ENCODE measurements around the gene TBX4.

DNA sequence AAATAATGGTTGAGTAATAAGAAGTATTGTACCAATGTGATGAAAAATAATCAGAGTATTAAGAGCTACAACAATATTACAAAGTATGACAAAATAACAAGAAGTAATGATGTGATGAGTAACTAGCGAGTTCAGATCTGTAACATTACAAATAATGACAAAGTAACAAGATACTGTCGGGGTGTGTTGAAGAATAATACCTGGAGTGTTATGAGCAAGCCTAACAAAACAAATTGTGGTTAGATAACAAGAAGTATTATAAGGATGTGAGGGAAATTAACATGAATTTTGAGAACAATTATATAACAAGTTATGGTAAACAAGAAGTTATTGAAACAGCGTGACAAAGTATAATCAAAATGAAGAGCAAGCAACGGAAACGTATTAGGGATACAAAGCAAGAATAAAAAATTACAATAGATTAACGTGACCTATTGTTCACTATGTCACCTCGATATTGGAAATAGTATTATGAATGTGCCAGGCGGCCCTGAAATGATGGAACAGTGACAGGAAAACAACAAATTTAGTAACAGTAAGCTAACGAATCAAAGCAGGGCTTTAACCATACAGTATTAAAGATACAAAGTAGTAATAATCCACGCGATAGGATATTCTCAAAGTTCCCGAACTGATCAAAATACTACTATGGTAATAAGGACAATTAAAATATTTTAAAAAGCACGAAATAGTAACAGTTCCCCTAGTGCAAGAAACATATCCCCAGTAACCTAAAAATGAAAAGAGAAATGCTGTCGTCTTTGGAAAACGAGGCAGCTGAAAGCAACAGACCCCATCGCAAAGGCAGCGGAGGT lies 1.6 kb downstream of the TBX4 start:
- TF ChIP-seq CTCF (IDR thresholded peaks at IDR 0.05) (no peak), POLR2A (IDR thresholded peaks at IDR 0.05) (no peak), EP300 (IDR thresholded peaks at IDR 0.05; ENCODE audit: low read depth) (no peak)

Data from transverse colon (tissue), 3 donors.